Measurements from ENCODE around the gene DCAF7.
A peak's percentile ranks its signal among the peaks of the same experiment; 100 is the strongest.

Gene DCAF7

DNA sequence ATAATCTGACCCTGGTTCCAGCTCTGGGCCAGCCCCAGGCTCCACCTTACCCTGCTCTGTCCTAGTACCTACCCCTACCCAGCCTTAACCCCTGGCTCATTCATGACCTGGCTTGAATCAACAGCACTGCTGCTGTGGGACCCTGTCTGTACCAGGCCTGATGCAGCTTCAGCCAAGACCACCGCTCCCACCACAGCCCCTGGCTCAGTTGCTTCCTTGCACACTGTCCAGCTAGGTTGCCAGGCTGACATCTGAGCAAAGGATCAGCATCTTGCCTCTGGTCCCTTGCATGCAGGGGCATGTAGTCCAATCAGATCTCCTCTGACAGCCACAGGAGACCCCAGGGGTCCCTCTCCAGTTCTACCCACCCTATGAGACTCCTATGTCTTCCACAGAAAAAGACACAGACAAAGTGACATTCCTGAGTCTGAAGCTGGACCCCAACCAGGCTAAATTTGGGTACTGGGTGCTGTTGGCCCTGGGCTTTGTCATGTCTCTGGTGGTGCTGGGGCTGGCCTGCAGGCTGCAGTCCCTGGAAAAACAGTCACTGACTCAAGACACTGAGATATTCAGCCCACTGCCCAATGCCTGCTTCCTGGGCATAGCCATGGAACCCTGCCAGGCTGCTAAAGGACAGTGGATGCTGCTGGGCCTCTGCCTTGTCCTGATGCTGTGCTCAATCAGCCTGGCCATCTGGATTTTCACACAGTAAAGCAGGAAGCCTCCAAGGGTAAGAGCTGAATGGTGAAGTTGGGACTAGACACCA is 31.0 kb upstream of the DCAF7 start:
- H3K27ac Mint-ChIP-seq, result no peak overlapping the region
- H3K27me3 Mint-ChIP-seq, result peaks cover 66% of the 10 kb centered on the region
- ATAC-seq, result no peak

DNA sequence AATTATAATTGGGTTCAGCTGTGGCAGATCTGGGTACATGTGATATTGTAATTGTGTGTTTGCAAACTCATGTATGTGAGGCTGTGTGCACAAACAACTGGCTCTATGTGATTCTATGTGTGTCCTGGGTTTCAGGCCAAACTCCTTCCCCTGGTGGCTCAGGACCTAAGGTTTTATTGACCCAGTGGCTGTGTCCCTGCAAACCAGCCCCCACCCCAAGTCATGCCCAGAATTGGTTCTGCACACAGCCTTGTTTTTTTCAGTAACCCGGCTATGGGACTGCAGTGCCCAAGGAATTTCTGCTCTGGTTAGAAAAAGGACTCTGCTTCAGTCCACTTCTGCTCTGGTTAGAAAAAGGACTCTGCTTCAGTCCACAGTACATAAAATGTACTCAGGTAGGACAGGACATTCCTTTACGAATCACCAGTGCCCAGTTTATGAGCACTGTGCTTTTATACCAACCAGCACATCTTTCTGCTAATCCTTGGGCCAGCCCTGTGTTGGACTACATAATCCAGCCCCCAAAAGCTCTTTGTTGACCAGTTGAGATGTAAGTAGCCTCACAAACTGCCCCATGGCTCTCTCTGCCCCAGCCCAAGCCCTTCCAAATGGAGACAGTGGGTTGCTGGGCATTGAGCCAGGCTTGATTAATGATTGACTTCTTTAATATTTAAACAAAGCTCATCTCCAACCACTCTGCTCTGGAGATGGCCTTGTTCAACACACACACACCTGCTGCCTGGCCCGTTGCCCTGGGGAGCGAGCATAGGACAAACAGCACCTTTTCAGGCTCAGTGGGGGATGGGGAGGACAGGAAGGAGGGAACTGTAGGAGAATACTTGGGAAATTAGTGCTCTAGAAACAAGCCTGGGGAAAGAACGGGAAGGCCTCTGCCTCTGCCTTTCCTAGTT is 30.1 kb upstream of the DCAF7 start:
- no peak for DNase-seq
- H3K27ac Mint-ChIP-seq, result no peak overlapping the region
- H3K9me3 Mint-ChIP-seq, result no peaks in the 10 kb centered on the region
- no peak overlapping the region for H3K4me3 Mint-ChIP-seq
- H3K4me1 Mint-ChIP-seq, result peaks cover 28% of the 10 kb centered on the region
- no peak for ATAC-seq
- H3K27me3 Mint-ChIP-seq, result peaks cover 66% of the 10 kb centered on the region

More for the DNA sequence above, 31.0 kb upstream of the DCAF7 start:
- Mint-ChIP-seq H3K4me1 (peaks cover 28% of the 10 kb centered on the region), H3K4me3 (no peak overlapping the region), H3K9me3 (no peaks in the 10 kb centered on the region)
- DNase-seq, result no peak

GRCh38 chr17:63523253-63523855 is 26.9 kb upstream of the DCAF7 start, which contains the start of gene KCNH6:
Gene KCNH6, plus strand, starts transcription at chr17:63523358. Its CDS starts 56 bp downstream, at chr17:63523414.
- DNase-seq (no peak), ATAC-seq (no peak)
- Mint-ChIP-seq H3K9me3 (no peaks in the 10 kb centered on the region), H3K4me3 (peak within 1 kb of the TSS; percentile 6 to 67), H3K4me1 (peaks cover 11% of the 10 kb centered on the region), H3K27ac (no peak within 1 kb of the TSS), H3K27me3 (peaks cover 67% of the 10 kb centered on the region)

- DNase-seq, result no peak
- no peak for ATAC-seq
- Mint-ChIP-seq H3K4me3 (peak overlapping the region; percentile 6 to 67), H3K27ac (no peak overlapping the region), H3K9me3 (no peaks in the 10 kb centered on the region), H3K27me3 (peaks cover 62% of the 10 kb centered on the region), H3K4me1 (peaks cover 11% of the 10 kb centered on the region)
These were observed 26.2 kb upstream of the DCAF7 start for GRCh38 chr17:63524051-63524450.

- Mint-ChIP-seq H3K27me3 (peaks cover 50% of the 10 kb centered on the region), H3K9me3 (no peaks in the 10 kb centered on the region), H3K27ac (no peak overlapping the region), H3K4me1 (peaks cover 11% of the 10 kb centered on the region), H3K4me3 (no peak overlapping the region)
- DNase-seq (no peak), ATAC-seq (no peak)
These were observed 24.9 kb upstream of the DCAF7 start for GRCh38 chr17:63525190-63525946.

GRCh38 chr17:63526861-63527260 is 23.4 kb upstream of the DCAF7 start:
- Mint-ChIP-seq H3K27me3 (peaks cover 35% of the 10 kb centered on the region), H3K4me1 (peaks cover 11% of the 10 kb centered on the region), H3K27ac (peak overlapping the region in 1 of 2 donors; percentile 9), H3K9me3 (no peaks in the 10 kb centered on the region), H3K4me3 (no peak overlapping the region)
- ATAC-seq (no peak), DNase-seq (no peak)

DNA sequence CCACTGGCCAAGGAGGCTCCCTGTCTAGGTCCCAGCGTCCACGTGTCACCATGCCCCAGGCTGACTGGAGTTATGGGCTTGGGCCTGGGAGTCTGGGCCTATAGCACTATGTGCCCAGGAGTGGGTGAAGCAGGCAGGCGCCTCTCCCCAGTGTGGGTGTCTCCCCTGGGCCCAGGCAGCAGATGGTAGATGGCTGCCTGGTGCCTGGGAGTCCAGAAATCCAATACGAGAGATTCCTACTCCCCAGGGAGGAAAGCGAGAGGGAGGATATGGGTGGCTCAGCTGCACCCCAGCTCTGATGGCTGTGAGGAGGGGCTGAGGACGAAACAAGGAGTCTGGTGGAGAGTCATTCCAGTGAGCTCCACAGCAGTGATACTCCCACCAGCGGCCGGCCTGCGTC is 22.1 kb upstream of the DCAF7 start:
- H3K9me3 Mint-ChIP-seq, result no peaks in the 10 kb centered on the region
- H3K4me3 Mint-ChIP-seq, result no peak overlapping the region
- no peak for ATAC-seq
- peaks cover 11% of the 10 kb centered on the region for H3K4me1 Mint-ChIP-seq
- H3K27ac Mint-ChIP-seq, result no peak overlapping the region
- peaks cover 28% of the 10 kb centered on the region for H3K27me3 Mint-ChIP-seq
- DNase-seq, result no peak

DNA sequence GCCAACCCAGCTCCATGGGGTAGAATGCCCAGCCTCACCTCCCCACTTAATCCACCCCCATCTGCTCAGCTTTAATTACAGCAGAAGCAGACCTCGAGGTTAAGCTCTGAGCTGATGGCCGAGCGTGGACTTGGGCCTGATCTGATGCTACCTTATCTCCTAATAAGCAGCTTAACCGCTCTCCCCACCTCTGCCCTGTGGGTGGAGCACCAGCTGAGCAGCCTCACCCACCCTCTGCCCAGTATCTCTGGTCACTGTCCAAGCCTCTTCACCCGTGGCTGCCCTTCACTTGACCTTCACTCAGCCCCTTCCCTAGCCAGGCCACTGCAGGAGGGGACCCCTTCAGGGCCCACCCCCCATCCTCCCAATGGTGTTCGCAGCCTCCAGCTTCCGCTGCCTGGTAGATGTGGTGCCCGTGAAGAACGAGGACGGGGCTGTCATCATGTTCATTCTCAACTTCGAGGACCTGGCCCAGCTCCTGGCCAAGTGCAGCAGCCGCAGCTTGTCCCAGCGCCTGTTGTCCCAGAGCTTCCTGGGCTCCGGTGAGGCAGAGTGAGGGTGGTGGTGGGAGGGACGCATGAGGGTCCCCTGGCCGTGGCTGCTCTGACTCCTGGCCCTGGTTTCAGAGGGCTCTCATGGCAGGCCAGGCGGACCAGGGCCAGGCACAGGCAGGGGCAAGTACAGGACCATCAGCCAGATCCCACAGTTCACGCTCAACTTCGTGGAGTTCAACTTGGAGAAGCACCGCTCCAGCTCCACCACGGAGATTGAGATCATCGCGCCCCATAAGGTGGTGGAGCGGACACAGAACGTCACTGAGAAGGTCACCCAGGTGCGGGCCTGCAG is 20.3 kb upstream of the DCAF7 start:
- H3K4me1 Mint-ChIP-seq, result no peaks in the 10 kb centered on the region
- peaks cover 10% of the 10 kb centered on the region for H3K27me3 Mint-ChIP-seq
- DNase-seq, result no peak
- H3K27ac Mint-ChIP-seq, result no peak overlapping the region
- H3K9me3 Mint-ChIP-seq, result no peaks in the 10 kb centered on the region
- no peak overlapping the region for H3K4me3 Mint-ChIP-seq
- ATAC-seq, result no peak

DNA sequence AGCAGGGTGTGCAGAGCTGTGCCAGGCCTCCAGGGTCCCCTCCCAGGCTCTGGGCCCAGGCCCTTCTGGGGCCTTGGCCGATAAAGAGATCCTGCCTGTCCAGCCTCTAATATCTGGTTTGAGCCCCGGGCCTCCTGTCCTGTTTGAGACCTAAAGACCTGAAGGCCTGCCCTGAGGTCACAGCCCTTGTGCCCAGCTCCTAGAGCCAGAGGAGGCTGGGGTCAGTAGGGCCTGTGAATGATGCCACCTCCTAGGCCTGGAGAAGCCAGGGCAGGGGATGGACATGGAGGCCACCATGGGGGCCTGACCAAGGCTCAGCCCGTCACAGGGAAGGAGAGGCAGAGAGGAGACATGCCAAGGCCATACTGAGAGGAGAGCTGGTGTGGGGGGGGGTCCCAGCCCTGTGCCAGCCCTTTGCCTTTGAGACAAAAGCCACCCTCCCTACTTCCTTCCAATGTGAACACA is 19.7 kb upstream of the DCAF7 start:
- no peak overlapping the region for H3K27ac Mint-ChIP-seq
- DNase-seq (no peak), ATAC-seq (no peak)
- no peak overlapping the region for H3K4me3 Mint-ChIP-seq
- H3K4me1 Mint-ChIP-seq, result no peaks in the 10 kb centered on the region
- no peaks in the 10 kb centered on the region for H3K9me3 Mint-ChIP-seq
- peaks cover 4% of the 10 kb centered on the region for H3K27me3 Mint-ChIP-seq

GRCh38 chr17:63531022-63531965 is 19.0 kb upstream of the DCAF7 start:
- ATAC-seq (no peak), DNase-seq (no peak)
- H3K27ac Mint-ChIP-seq, result no peak overlapping the region
- no peaks in the 10 kb centered on the region for H3K4me1 Mint-ChIP-seq
- no peaks in the 10 kb centered on the region for H3K9me3 Mint-ChIP-seq
- no peaks in the 10 kb centered on the region for H3K27me3 Mint-ChIP-seq
- no peak overlapping the region for H3K4me3 Mint-ChIP-seq

GRCh38 chr17:63533433-63534077 is 16.7 kb upstream of the DCAF7 start:
- Mint-ChIP-seq H3K4me1 (peaks cover 4% of the 10 kb centered on the region), H3K4me3 (no peak overlapping the region), H3K9me3 (no peaks in the 10 kb centered on the region), H3K27ac (no peak overlapping the region), H3K27me3 (peaks cover 18% of the 10 kb centered on the region)
- DNase-seq (no peak), ATAC-seq (no peak)

DNA sequence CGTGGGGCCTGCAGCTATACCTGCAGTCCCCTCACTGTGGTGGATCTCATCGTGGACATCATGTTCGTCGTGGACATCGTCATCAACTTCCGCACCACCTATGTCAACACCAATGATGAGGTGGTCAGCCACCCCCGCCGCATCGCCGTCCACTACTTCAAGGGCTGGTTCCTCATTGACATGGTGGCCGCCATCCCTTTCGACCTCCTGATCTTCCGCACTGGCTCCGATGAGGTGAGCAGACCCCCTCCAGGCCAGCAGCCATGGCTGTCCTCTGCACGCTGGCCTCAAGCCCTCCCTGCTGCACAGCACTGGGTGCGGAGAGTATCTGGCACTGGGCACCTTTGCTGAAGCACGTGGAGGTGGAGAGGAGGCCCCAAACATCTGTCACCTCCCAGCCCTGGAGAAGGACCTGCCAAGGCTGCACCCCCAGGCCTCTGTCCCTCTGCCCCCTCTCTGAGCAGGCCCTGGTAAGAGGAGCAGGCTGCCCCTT is 16.2 kb upstream of the DCAF7 start:
- Mint-ChIP-seq H3K27ac (no peak overlapping the region), H3K4me1 (peaks cover 6% of the 10 kb centered on the region), H3K27me3 (peaks cover 24% of the 10 kb centered on the region), H3K9me3 (no peaks in the 10 kb centered on the region), H3K4me3 (no peak overlapping the region)
- ATAC-seq, result no peak
- no peak for DNase-seq

All from stimulated activated naive CD8-positive, alpha-beta T cell treated with anti-CD3 and anti-CD28 coated beads, Interleukin-15, amount 100 ng/mL, for 72 hours (primary cell).